Hepatocyte (in vitro differentiated cells): ENCODE data around the gene HOXD8.

Source experiments
- EZH2 ChIP-seq: fragments of 200-600 bp; sonication (generic); IDR thresholded peaks from 2 replicates; pipeline ENCODE4 v1.6.1; 2016; ENCODE audit warnings: antibody characterized with exemption, mild to moderate bottlenecking, borderline replicate concordance
- TF ChIP-seq, protein P1 (sequence below): fragments of 200-600 bp; sonication (generic); IDR thresholded peaks from 2 replicates; pipeline ENCODE4 v1.5.1; 2016; ENCODE audit warnings: antibody characterized with exemption, mild to moderate bottlenecking; ENCODE audit not compliant: poor library complexity

DNA sequence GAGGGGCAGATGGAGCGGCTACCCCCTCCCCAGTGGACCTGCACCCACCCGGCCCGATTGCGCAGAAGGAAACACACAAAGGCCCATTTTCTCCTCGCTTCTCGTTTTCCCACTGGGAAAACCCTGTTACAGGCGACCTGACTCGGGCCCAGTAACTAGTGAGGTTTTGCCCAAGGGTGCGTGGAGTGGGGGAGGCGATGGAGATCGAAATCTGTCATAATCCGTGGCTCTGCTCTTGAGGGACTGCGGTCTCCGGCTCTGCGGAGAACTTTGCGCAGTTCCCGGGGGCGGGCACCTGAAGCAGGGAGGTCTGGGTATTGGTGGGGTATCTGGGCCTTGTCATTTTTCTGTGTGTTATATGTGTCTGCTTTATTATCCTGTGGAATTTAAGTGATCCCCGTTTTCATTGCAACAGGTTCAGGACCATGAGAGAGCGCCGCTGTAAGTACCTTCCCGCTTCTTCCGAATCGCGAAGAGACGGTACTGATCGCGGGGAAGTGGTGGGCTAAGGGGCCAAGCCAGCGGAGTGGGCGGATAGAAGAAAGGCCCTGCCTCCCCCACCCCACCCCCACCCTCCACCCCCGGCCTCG is 17.8 kb downstream of the HOXD8 start:
- no peak for TF ChIP-seq EZH2
- TF ChIP-seq, protein P1, sequence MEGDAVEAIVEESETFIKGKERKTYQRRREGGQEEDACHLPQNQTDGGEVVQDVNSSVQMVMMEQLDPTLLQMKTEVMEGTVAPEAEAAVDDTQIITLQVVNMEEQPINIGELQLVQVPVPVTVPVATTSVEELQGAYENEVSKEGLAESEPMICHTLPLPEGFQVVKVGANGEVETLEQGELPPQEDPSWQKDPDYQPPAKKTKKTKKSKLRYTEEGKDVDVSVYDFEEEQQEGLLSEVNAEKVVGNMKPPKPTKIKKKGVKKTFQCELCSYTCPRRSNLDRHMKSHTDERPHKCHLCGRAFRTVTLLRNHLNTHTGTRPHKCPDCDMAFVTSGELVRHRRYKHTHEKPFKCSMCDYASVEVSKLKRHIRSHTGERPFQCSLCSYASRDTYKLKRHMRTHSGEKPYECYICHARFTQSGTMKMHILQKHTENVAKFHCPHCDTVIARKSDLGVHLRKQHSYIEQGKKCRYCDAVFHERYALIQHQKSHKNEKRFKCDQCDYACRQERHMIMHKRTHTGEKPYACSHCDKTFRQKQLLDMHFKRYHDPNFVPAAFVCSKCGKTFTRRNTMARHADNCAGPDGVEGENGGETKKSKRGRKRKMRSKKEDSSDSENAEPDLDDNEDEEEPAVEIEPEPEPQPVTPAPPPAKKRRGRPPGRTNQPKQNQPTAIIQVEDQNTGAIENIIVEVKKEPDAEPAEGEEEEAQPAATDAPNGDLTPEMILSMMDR: no peak
